ENCODE measurements around the gene SLC35B2.
"Not testable (repeated sequence)": the region's sequence is repeated elsewhere in the genome, so short reads cannot be mapped to it uniquely, and the experiment has no call there.

SLC35B2 gene

DNA sequence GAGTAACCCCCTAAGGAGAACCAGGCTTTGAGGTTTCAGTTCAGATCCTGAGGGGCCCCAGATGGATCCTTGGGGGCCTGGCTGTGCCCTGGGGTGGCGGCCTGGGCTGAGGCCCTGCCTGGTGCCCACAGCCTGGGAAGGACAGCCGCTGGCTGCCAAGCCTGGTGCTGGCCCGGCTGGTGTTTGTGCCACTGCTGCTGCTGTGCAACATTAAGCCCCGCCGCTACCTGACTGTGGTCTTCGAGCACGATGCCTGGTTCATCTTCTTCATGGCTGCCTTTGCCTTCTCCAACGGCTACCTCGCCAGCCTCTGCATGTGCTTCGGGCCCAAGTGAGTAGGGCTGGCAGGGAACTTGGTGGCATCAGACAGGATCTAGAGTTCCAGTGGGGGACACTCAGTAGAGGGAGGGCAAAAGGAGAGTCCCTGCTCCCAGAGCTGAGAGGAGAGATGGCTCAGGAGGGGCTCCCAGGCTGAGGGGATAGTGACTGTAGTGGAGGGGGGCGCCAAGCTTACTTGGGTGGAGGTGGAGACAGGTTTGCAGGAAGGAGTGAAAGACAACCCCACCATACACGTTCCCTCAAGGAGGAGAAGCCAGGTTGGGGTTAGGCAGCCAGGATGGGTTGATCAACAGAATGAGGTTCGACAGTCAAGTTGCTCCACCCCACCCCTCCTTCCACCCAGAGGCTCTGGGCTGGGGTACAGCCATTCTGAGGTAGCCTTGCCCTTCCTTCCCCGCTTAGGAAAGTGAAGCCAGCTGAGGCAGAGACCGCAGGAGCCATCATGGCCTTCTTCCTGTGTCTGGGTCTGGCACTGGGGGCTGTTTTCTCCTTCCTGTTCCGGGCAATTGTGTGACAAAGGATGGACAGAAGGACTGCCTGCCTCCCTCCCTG, 24.4 kb downstream of the SLC35B2 start:
- DNase-seq = no peak

DNA sequence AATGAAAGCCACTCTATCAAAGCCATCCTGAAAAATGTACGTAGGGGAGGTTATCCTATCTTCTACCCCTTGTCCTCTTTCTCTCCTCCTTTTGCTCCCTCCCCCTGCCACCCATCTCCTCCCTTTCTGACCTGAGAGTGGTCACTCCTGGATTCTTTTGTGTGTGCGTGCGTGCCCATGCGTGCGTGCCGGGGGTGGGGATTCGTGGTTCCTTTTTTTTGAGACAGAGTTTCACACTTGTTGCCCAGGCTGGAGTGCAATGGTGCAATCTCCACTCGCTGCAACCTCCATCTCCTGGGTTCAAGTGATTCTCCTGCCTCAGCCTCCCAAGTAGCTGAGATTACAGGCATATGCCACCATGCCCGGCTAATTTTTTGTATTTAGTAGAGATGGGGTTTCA, 25.9 kb downstream of the SLC35B2 start:
- DNase-seq = not testable (repeated sequence)

DNA sequence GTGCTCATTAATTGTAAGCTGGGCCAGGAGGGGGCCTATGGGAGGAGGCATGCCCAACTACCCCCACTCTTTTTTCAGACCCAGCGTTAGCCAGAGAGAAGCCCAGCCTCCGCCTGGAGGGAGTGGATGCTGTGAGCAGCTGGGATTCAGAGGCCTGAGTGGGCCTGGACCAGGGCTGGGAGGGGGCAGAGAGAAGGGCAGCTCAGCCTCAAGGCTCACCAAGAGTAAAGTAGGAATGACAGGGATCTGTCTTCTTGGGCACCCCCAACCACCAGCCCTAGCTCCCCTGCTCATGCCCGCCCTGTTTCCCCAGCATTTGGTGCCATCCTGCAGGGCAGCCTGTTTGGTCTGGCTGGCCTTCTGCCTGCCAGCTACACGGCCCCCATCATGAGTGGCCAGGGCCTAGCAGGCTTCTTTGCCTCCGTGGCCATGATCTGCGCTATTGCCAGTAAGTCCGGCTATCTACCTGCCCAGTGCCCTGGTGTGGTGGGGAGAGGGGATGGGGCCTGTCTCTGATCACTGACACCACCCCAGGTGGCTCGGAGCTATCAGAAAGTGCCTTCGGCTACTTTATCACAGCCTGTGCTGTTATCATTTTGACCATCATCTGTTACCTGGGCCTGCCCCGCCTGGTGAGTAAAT, 27.2 kb downstream of the SLC35B2 start:
- no peak for DNase-seq

DNA sequence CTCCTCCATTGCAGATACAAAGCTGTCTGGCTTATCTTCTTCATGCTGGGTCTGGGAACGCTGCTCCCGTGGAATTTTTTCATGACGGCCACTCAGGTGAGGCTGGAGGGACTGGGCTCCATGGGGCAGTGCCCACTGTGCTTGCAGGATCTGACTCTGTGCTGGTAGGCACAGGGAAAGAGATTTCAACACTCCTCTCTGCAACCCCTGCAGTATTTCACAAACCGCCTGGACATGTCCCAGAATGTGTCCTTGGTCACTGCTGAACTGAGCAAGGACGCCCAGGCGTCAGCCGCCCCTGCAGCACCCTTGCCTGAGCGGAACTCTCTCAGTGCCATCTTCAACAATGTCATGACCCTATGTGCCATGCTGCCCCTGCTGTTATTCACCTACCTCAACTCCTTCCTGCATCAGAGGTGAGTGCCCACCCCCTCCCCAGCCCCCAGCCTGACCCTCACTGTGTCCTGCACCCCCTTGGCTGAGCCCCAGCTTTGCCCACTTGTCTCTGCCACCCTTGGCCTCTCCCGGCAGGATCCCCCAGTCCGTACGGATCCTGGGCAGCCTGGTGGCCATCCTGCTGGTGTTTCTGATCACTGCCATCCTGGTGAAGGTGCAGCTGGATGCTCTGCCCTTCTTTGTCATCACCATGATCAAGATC, 27.8 kb downstream of the SLC35B2 start:
- no peak for DNase-seq

DNA sequence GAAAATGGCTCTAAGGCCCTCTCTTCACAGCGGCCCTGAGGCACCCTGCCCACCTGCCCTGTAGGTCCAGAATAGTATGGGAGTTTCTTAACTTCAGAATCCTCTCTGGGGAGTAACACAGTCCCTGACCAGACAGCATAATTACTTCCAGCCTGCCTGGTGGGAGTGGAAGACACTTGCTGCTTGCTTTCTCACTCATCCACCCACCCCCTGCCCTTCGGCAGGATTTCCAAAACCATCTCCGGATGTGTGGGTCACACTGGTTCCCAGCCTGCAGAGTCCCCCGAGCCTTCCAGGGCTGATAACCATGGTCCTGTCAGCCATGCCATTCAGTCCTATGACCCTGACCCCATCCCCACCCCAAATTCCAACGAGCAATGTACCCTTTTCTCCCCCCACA, 28.5 kb downstream of the SLC35B2 start:
- DNase-seq = no peak

DNA sequence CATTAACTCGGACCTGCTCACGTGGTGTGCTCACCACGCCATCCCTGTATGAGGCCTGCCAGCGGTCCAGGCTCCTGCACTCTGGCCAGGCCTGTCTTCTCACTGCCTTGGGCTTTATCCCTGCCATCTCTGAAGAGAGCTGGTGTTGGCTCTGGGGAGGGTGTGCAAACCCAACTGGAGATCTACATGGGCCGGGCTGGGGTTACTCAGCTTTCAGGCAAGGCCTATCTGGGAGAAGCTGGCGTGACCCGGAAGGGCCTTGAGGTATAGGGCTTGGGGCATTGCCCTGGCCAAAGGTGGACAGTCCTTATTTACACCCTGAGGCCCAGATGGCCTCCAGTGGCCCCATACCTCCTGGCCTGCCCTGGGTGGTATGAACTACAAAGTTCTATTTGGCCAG, 28.9 kb downstream of the SLC35B2 start:
- no peak for DNase-seq

DNA sequence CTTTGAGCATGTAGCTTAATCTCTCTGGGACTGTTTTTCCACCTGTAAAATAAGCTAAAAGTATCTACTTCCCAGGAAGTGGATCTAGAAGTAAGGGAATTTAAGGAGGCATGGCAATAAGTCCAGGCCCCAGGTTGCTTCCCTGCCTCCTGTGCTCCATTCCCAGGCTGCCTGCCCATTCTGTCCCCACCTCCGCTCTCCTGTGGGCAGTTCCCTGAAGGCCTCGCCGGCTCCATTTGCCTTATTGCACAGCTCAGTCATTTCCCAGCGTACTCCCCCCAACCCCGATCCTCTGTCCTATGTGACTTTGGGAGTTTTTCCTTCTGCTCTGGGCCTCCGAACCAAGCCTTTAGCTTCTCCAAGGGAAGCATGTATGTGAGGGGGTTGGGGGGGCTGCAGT, 29.3 kb downstream of the SLC35B2 start:
- DNase-seq = no peak

DNA sequence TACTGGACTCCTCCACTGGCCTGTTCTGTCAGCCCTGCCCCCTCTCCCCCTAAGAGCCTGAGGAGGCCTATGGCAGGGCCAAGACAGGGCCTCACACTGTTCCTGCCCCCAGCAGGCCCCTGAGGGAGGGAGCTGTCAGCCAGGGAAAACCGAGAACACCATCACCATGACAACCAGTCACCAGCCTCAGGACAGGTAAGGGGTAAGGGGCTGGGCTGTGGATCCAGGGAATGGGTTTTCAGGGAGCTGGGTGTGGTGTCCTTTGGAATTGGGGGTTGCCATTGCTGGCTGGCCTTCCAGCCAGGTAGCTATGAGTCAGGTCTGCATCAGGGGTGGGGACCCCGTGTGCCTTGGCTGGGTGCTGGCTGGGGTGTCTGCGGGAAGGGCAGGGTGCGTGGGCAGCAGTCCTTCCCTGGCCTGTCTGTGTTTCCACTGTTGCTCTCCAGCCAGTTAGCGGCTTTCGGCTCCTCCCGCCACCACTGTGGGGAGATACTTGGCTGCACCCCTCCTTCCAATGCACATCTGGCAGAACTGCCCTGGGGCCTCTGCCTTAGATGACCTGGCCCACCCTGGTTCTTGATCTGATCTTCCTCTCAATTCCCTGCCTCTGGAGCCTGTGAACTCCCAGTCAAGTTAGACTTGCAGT, 30.1 kb downstream of the SLC35B2 start:
- no peak for DNase-seq

DNA sequence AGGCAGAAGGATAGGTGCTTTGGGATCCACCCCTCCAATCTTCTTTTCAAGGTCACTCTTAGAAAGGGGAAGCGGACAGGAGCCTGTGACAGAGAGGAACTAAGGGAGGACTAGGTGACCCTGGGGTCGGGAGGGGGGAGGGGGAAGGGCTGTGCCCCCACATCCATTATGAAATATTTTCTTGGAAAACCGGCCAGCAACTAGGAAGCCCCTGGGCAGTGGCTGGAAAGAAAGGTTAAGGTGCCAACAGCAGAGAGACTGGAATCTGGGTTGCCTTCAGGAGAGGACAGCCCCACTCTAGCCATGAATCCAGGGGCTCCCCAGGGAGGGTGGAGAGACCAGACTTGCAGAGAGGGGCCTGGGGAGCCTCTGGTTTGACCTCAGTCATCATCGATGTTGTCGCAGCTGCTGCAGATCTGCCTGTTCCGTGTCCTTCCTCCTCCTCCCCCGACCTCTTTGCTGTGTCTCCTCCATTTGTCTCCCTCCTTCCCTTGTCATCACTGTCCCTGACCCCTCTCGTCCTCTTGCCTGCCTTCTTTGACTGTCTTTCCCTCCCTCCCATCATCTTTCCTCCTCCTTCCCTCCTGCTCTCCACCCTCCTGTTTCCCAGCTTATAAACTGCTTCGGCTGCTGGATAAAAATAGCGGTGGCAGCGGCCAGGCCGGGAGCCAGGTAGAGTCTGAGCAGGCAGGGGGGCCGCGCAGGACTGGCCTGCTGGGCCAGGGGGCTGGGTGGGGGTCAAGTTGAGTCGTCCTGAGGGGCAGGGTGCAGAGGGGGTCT, 30.8 kb downstream of the SLC35B2 start:
- DNase-seq = no peak

DNA sequence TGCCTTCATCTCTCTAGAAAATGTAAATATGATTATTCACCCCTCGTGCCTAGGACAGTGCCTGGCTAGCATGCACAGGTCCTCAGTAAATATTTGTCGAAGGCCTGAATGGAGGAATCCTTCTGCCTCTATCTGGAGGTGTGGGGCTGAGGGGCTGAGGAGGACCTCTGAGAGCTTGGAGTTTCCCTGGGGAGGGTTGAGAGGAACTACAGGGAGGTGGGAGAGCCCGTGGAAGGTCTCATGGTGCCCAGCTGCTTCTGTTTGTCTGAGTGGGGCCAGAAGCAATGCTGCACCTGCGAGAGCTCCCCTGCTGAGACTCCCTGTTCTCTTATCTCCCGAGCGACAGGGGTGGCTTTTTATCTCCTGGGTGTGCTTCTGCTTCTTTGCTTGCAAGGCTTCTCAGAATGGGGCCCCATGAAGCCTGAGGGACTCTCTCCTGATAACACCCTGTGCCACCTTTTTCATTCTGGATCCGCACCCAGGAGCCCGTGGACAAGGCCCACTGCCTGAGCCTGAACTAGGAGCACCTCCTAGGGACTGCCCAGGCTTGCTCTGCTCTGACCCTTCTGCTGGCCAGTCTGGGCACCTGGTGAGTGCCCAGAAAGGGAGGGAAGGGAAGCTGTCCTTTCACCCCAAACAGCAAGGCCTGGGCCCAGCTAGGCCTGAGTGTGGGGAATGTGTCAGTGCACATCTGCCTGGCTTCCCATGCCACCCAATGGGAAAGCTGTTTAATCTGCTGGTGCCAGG, 31.6 kb downstream of the SLC35B2 start:
- no peak for DNase-seq

DNA sequence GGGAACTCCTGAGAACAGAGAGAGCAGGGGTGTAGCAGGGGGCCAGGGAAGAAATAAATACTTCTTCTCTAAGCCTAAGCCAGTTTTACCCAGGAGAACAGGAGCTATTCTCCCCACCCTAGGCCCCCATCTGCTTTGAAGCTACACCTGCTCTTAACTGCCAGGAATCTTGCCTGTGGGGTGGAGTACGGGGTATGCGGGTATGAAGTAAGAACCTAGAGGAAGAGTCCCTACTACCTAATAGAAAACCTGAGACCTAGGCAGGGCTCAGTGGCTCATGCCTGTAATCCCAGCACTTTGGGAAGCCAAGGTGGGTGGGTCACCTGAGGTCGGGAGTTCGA, 32.4 kb downstream of the SLC35B2 start:
- DNase-seq = no peak

DNA sequence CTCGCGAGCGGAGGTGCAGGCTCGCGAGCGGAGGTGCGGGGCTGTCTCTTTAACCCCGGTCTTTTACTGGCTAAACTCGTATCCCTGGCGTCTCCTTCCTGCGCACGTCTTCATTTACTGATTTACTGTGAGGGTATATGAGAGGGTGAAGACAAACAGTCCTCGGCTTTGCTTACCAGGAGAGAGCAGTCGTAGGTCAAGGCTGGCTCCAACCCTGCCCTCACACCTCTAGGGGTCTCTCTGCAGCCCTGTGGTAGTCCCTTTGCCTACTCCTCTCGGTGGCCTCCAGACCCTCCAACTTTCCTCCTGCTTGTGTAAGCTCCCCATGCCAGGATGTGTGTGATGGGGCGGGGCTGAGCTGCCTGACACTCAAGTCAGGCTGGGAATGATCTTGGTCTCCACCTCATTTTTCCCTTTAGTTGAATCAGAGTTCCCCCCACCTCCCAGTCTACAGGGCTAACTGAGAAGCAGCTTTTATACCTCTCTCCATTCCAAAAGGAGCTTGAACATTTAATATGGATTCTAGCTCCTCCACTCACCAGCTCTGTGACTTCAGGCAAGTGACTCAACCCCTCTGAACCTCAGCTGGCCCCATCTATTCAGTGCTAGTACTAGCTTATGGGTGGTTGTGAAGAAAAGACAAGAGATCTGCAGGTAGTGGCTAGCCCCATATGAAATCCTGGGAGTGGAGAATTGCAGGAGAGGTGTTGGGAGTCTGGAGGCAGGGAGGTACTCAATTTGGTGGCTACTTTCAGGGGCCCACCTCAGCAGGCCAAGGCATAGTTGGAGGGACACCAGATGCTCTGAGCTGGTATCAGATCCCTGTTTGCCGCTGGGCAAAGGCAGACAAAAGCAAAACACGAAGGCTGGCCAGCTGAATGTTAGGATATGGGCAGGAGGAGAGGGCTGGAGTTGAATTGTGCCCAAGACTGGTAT, 33.0 kb downstream of the SLC35B2 start:
- DNase-seq = no peak

DNA sequence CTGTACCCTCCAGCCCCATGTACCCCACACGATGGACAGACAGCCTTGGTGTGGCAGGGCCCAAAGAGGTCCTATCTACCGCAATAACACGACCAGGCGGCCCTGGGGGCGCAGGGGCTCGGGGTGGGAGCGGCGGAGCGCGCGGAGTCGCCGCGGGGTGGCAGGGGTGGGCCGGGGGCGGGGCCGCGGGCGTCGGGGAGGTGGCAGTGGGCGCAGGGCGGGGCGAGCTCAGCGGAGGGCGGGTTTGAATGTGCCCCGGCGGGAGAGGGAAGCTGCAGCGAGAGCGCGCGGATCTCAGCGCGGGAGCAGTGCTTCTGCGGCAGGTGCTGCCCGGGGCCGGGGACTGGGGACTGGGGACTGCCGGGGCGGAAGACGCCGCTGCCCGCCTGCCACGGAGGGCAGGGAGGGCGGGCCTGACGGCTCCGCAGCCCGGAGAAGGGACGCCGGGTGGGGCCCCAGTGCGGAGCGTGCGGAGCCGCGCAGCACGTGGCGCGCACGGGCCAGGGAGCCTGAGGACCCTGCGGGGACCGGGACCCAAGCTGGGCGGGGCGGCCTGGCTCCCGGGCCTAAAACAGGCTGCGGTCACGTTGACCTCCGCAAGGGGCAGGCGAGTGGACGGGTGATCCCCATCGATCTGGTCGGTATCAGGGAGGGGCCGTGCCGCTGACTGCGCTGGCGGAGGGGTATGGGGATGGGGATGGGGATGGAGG, 33.9 kb downstream of the SLC35B2 start, which contains the start of gene SLC29A1:
Gene SLC29A1 (plus strand): TSS at position 277 of the 710 bp plus-strand sequence. CDS start 3,719 bp downstream, outside the sequence.
- peak; percentile 80 for DNase-seq

DNA sequence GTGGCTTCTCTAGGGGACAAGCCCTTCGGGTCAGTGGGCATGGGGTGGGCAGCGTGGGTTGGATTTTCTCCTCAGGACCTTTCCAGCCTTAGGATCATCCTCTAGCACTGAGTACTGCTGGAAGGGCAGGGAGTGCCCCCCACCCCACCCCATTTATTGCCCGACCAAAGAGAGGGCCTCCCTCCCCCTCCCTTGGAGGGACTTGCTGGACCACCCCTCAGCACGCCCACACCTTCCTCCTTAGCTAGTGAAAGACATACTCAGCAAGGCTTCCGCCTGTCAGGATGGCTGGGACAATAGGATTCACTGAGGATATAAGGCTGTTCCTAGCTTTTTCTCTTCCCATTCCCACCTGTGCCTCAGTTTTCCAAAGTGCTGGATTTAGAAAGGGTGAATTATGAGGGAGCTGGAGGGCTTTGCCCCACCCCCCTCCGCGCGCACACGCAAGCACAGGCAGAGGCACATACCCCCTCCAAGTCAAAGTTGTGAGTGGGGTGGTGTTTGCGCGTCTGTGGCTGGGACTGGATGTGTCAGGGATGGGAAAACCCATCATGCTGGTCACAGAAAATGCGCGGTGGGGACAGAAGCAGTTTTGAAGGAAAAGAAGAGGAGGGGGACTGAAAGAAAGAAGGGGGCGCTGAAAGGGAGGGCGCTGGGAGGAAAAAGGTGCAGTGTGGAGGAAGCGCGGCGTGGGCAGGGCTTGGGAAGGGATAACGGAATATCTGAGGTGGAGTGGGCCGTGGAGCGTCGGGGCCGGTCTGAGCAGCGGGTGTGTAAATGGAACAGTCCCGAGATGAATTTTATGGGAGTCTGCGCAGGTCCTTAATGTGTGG, 34.6 kb downstream of the SLC35B2 start:
- DNase-seq = no peak

DNA sequence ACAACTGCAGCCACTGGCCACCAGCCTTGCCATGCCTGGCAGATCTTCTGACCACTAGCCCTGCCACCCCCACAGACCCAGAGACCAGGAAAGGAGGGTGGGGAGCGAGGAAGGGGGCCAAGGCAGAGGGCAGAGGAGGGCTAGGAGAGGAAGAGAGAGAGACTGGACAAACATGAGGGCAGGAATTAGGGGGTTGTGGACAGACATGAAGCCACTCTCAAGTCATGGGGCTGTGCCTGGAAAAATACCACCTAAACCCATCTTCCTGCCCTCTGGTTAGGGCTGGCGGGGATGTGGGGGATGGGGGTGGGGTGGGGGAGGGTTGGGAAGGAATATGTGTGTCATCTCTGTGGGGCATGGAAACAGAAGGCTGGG, 35.4 kb downstream of the SLC35B2 start:
- DNase-seq = no peak

DNA sequence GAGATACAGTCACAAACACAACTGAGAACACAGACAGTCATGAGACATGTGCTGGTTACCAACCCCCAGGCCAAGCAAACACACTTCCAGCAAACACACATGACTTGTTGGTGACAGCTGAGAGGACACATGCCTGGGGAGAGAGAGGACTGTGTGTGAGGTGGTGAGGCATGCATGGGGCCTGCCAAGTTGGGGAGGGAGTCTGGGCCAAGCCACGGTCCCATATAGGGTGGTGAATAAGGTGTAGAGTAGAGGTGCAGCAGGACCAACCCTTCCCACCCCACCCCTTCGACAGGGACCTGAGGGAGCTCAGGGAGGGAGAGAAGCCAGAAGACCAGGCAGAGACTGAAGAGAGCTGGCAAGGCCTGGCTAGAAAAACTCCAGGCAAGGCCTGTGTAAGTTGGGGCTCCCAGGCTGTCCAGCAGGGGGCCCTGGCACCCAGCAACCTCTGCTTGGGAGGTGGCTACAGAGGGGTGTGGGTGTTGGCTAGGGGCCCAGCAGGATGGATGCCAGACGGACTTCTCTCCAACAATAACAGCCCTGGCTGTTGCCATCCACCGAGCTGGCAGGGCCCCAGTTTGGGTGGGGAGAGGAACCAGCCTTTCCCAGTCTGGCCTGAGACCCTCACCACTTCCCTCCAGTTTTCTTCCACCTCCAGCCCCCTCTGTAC, 35.9 kb downstream of the SLC35B2 start:
- peak; percentile 66 for DNase-seq

DNA sequence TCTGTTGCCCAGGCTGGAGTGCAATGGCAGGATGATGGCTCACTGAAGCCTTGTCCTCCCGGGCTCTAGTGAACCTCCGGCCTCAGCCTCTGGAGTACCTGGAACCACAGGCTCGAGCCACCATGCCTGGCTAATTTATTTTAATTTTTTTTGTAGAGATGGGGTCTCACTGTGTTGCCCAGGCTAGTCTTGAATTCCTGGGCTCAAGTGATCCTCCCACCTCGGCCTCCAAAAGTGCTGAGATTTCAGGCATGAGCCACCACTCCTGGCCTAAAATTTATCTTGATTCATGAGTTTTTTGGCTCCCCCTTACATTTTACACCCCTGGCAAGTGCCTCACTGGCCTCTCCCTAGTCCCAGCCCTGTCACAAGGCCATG, 36.4 kb downstream of the SLC35B2 start:
- no peak for DNase-seq

Data from effector CD4-positive, alpha-beta T cell (primary cell).